ENCODE measurements around the gene GPR146. TPM values are rescaled to one million over a fixed set of nuclear protein-coding genes. Genes with fewer than 3 reads are reported as not detected.

GPR146 gene
- total and polyA plus RNA-seq, 2 of the 13 experiments (the other 11 are each of a cell fraction or from before 2014, with no cell fraction given), result 2.0 to 15.9 TPM

DNA sequence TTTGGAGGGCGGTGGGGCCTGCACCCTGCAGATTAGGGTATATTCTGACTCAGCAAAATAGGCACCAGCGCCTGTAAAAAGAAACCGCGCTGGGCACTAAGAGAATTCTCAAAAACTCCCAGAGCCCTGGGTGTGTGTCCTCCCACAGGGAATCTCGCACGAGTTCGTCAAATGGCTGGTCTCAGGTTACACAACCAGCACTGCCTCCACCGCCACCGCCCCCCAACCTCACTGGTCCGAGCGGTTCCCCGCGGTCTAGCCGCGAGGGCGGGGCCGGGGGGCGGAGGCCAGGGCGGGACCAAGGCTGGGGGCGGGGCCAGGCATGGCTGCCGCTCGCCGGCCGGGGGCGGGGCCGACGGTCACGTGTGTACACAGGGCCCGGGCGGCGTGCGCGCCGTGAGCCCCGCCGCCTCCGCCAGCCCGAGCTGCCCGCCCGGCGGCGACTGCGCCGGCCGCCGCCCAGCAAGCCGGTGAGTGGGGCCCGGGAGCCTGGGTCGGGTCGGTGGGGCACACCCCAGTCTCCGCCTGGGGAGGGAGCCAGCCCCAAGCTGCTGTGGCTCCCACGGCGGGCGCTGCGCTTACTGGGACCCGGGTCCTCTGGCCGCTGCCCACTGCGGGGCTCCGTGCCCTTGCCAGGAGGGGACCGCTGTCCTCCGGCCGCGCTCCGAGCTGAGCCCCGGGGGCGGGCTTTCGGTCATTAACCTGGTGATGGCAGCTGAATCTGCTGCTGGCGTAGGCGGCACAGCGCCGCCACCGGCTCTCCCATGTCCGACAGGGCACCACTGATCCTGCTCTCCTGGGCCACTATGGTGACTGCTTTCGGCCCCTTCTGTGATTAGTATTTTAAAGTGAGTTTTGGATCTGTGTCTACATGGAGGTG, at the start of gene GPR146 (continued):
- no peak for TF ChIP-seq KDM3A (CRISPR knock-in tag; IDR thresholded peaks at IDR 0.05; ENCODE audit: low read depth)
- peak; percentile 67 for TF ChIP-seq RAD21 (CRISPR knock-in tag; IDR thresholded peaks at IDR 0.05)
- no peak for TF ChIP-seq HOXA7 (CRISPR knock-in tag; IDR thresholded peaks at IDR 0.05)
- TF ChIP-seq HHEX (CRISPR knock-in tag; IDR thresholded peaks at IDR 0.05), result no peak
- TF ChIP-seq ZNF550 (CRISPR knock-in tag; IDR thresholded peaks at IDR 0.05; ENCODE audit: borderline replicate concordance), result no peak
- no peak for TF ChIP-seq ZNF850 (CRISPR knock-in tag; conservative IDR thresholded peaks at IDR 0.05)
- TF ChIP-seq NAIF1 (CRISPR knock-in tag; IDR thresholded peaks at IDR 0.05; ENCODE audit: borderline replicate concordance), result no peak
- TF ChIP-seq FIP1L1 (IDR thresholded peaks at IDR 0.05; ENCODE audit: borderline replicate concordance, insufficient read depth, low read depth, low read length), result no peak
- TF ChIP-seq, protein P1, sequence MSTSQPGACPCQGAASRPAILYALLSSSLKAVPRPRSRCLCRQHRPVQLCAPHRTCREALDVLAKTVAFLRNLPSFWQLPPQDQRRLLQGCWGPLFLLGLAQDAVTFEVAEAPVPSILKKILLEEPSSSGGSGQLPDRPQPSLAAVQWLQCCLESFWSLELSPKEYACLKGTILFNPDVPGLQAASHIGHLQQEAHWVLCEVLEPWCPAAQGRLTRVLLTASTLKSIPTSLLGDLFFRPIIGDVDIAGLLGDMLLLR (CRISPR knock-in tag; IDR thresholded peaks at IDR 0.05), result no peak
- TF ChIP-seq, protein P2, sequence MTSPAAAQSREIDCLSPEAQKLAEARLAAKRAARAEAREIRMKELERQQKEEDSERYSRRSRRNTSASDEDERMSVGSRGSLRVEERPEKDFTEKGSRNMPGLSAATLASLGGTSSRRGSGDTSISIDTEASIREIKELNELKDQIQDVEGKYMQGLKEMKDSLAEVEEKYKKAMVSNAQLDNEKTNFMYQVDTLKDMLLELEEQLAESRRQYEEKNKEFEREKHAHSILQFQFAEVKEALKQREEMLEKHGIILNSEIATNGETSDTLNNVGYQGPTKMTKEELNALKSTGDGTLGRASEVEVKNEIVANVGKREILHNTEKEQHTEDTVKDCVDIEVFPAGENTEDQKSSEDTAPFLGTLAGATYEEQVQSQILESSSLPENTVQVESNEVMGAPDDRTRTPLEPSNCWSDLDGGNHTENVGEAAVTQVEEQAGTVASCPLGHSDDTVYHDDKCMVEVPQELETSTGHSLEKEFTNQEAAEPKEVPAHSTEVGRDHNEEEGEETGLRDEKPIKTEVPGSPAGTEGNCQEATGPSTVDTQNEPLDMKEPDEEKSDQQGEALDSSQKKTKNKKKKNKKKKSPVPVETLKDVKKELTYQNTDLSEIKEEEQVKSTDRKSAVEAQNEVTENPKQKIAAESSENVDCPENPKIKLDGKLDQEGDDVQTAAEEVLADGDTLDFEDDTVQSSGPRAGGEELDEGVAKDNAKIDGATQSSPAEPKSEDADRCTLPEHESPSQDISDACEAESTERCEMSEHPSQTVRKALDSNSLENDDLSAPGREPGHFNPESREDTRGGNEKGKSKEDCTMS (CRISPR knock-in tag; conservative IDR thresholded peaks at IDR 0.05), result no peak
- TF ChIP-seq ZSCAN21 (CRISPR knock-in tag; IDR thresholded peaks at IDR 0.05; ENCODE audit: borderline replicate concordance), result peak; percentile 50
- no peak for TF ChIP-seq KLF12 (CRISPR knock-in tag; IDR thresholded peaks at IDR 0.05; ENCODE audit: borderline replicate concordance)
- no peak for TF ChIP-seq SPEN (CRISPR knock-in tag; IDR thresholded peaks at IDR 0.05; ENCODE audit: low read depth)
- TF ChIP-seq HOXA9 (CRISPR knock-in tag; IDR thresholded peaks at IDR 0.05; ENCODE audit: borderline replicate concordance), result no peak
- no peak for TF ChIP-seq MYNN (CRISPR knock-in tag; IDR thresholded peaks at IDR 0.05; ENCODE audit: low read depth)
- TF ChIP-seq, protein P3, sequence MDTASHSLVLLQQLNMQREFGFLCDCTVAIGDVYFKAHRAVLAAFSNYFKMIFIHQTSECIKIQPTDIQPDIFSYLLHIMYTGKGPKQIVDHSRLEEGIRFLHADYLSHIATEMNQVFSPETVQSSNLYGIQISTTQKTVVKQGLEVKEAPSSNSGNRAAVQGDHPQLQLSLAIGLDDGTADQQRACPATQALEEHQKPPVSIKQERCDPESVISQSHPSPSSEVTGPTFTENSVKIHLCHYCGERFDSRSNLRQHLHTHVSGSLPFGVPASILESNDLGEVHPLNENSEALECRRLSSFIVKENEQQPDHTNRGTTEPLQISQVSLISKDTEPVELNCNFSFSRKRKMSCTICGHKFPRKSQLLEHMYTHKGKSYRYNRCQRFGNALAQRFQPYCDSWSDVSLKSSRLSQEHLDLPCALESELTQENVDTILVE (CRISPR knock-in tag; IDR thresholded peaks at IDR 0.05), result no peak; the same call in 1 of the 2 replicates
- TF ChIP-seq, protein P4, sequence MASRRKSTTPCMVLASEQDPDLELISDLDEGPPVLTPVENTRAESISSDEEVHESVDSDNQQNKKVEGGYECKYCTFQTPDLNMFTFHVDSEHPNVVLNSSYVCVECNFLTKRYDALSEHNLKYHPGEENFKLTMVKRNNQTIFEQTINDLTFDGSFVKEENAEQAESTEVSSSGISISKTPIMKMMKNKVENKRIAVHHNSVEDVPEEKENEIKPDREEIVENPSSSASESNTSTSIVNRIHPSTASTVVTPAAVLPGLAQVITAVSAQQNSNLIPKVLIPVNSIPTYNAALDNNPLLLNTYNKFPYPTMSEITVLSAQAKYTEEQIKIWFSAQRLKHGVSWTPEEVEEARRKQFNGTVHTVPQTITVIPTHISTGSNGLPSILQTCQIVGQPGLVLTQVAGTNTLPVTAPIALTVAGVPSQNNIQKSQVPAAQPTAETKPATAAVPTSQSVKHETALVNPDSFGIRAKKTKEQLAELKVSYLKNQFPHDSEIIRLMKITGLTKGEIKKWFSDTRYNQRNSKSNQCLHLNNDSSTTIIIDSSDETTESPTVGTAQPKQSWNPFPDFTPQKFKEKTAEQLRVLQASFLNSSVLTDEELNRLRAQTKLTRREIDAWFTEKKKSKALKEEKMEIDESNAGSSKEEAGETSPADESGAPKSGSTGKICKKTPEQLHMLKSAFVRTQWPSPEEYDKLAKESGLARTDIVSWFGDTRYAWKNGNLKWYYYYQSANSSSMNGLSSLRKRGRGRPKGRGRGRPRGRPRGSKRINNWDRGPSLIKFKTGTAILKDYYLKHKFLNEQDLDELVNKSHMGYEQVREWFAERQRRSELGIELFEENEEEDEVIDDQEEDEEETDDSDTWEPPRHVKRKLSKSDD (CRISPR knock-in tag; IDR thresholded peaks at IDR 0.05; ENCODE audit: low read depth), result no peak
- TF ChIP-seq ZNF180 (CRISPR knock-in tag; IDR thresholded peaks at IDR 0.05; ENCODE audit: borderline replicate concordance, low read depth), result no peak
- TF ChIP-seq, protein P5, sequence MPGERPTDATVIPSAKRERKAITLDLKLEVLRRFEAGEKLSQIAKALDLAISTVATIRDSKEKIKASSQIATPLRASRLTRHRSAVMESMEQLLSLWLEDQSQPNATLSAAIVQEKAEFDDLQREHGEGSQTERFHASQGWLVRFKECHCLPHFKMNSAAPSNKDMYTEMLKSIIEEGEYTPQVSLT (CRISPR knock-in tag; IDR thresholded peaks at IDR 0.05; ENCODE audit: borderline replicate concordance, low read depth), result 0 out of 2 replicates have a peak, but pooled peaks have one; percentile 17
- TF ChIP-seq FOXK1 (CRISPR knock-in tag; IDR thresholded peaks at IDR 0.05; ENCODE audit: borderline replicate concordance, low read depth), result no peak

Data from HepG2 (cell line).